Kidney capillary endothelial cell (primary cell): ENCODE results near the gene ABCF2.
A peak's percentile ranks its signal among the peaks of the same experiment; 100 is the strongest.

ENCODE experiments used
- DNase-seq: peaks from one replicate; pipeline ENCODE4 v3.0.0-alpha.2; 2018; ENCODE audit warnings: low spot score

Gene ABCF2

GRCh38 chr7:151242159-151243044 is 15.4 kb upstream of the ABCF2 start:
- no peak for DNase-seq

- DNase-seq = no peak
Observed at GRCh38 chr7:151241755-151242096, 14.7 kb upstream of the ABCF2 start.

GRCh38 chr7:151240942-151241754 is 14.1 kb upstream of the ABCF2 start:
- no peak for DNase-seq

- DNase-seq = no peak
Observed at GRCh38 chr7:151240536-151240935, 13.5 kb upstream of the ABCF2 start.

- DNase-seq = no peak
Observed at GRCh38 chr7:151239837-151240459, 12.9 kb upstream of the ABCF2 start.

- no peak for DNase-seq
Observed at GRCh38 chr7:151238924-151239836, 12.2 kb upstream of the ABCF2 start.

GRCh38 chr7:151238190-151238810 is 11.3 kb upstream of the ABCF2 start:
- DNase-seq = no peak

GRCh38 chr7:151237244-151238189 is 10.5 kb upstream of the ABCF2 start:
- no peak for DNase-seq

GRCh38 chr7:151236406-151236805 is 9.4 kb upstream of the ABCF2 start:
- DNase-seq = no peak

GRCh38 chr7:151235091-151235787 is 8.2 kb upstream of the ABCF2 start:
- no peak for DNase-seq

- no peak for DNase-seq
Observed at GRCh38 chr7:151233804-151234203, 6.8 kb upstream of the ABCF2 start.

- peak; percentile 81 for DNase-seq
Observed at GRCh38 chr7:151232917-151233701, 6.1 kb upstream of the ABCF2 start.

GRCh38 chr7:151232091-151232916 is 5.3 kb upstream of the ABCF2 start, which contains the start of gene CHPF2:
Gene CHPF2, plus strand, starts transcription at chr7:151232483. Its CDS starts 1,529 bp downstream, at chr7:151234012.
- peak; percentile 83 for DNase-seq

GRCh38 chr7:151231080-151231479 is 4.1 kb upstream of the ABCF2 start:
- no peak for DNase-seq

- DNase-seq = no peak
Observed at GRCh38 chr7:151229249-151229648, 2.2 kb upstream of the ABCF2 start.

GRCh38 chr7:151228024-151228866 is 1.2 kb upstream of the ABCF2 start:
- DNase-seq = no peak

GRCh38 chr7:151226560-151226874 is 488 bp downstream of the ABCF2 start:
- DNase-seq = no peak
